ENCODE data around the gene MYL1. TPM values are rescaled to one million over a fixed set of nuclear protein-coding genes. Genes with fewer than 3 reads are reported as not detected.

The MYL1 gene
- total RNA-seq, 2 experiments from 2014 or later = not detected

- H3K27me3 Mint-ChIP-seq = no peaks in the 10 kb centered on the region
- ATAC-seq (no peak), DNase-seq (no peak)
- no peak overlapping the region for H3K4me3 Mint-ChIP-seq
- CTCF ChIA-PET = no interaction called here
- intact Hi-C loops (cut with micrococcal nuclease) = no loop called here
- no peaks in the 10 kb centered on the region for H3K36me3 Mint-ChIP-seq (ENCODE audit: low read depth)
- no peak for TF ChIP-seq CTCF (IDR thresholded peaks at IDR 0.05)
- H3K4me1 Mint-ChIP-seq (ENCODE audit: low read depth) = no peaks in the 10 kb centered on the region
- peaks cover 3% of the 10 kb centered on the region for H3K9me3 Mint-ChIP-seq
- H3K27ac Mint-ChIP-seq = no peak overlapping the region
- POLR2A ChIA-PET = interaction anchor here (0.5 kb wide), 1 partner anchor 88 kb away, joined by 3 read pairs; no protein-coding TSS in a partner anchor
Measured at GRCh38 chr2:210271300-210271699, 43.7 kb downstream of the MYL1 start.

- peaks cover 3% of the 10 kb centered on the region for H3K27me3 Mint-ChIP-seq
- intact Hi-C loops (cut with micrococcal nuclease) = no loop called here
- no peak overlapping the region for H3K4me3 Mint-ChIP-seq
- POLR2A ChIA-PET = no interaction called here
- no peak overlapping the region for H3K27ac Mint-ChIP-seq
- CTCF ChIA-PET = no interaction called here
- no peaks in the 10 kb centered on the region for H3K4me1 Mint-ChIP-seq (ENCODE audit: low read depth)
- no peak for ATAC-seq
- H3K9me3 Mint-ChIP-seq = peaks cover 1% of the 10 kb centered on the region
- no peak for TF ChIP-seq CTCF (IDR thresholded peaks at IDR 0.05)
- DNase-seq = no peak
- H3K36me3 Mint-ChIP-seq (ENCODE audit: low read depth) = no peaks in the 10 kb centered on the region
Measured at GRCh38 chr2:210269148-210269547, 45.8 kb downstream of the MYL1 start.

- POLR2A ChIA-PET = no interaction called here
- no peaks in the 10 kb centered on the region for H3K4me1 Mint-ChIP-seq (ENCODE audit: low read depth)
- peaks cover 3% of the 10 kb centered on the region for H3K27me3 Mint-ChIP-seq
- CTCF ChIA-PET = no interaction called here
- H3K36me3 Mint-ChIP-seq (ENCODE audit: low read depth) = no peaks in the 10 kb centered on the region
- TF ChIP-seq CTCF (IDR thresholded peaks at IDR 0.05) = no peak
- DNase-seq (no peak), ATAC-seq (no peak)
- H3K4me3 Mint-ChIP-seq = no peak overlapping the region
- H3K27ac Mint-ChIP-seq = no peak overlapping the region
- H3K9me3 Mint-ChIP-seq = no peaks in the 10 kb centered on the region
- intact Hi-C loops (cut with micrococcal nuclease) = no loop called here
Measured at GRCh38 chr2:210268281-210268680, 46.7 kb downstream of the MYL1 start.

- no peaks in the 10 kb centered on the region for H3K9me3 Mint-ChIP-seq
- intact Hi-C loops (cut with micrococcal nuclease) = no loop called here
- H3K4me3 Mint-ChIP-seq = no peak overlapping the region
- H3K36me3 Mint-ChIP-seq (ENCODE audit: low read depth) = no peaks in the 10 kb centered on the region
- CTCF ChIA-PET = no interaction called here
- ATAC-seq (no peak), DNase-seq (no peak)
- POLR2A ChIA-PET = no interaction called here
- H3K4me1 Mint-ChIP-seq (ENCODE audit: low read depth) = no peaks in the 10 kb centered on the region
- TF ChIP-seq CTCF (IDR thresholded peaks at IDR 0.05) = no peak
- H3K27me3 Mint-ChIP-seq = peaks cover 3% of the 10 kb centered on the region
- no peak overlapping the region for H3K27ac Mint-ChIP-seq
Measured at GRCh38 chr2:210267698-210268097, 47.3 kb downstream of the MYL1 start.

GRCh38 chr2:210264282-210264681 is 50.7 kb downstream of the MYL1 start:
- Mint-ChIP-seq H3K27ac (no peak overlapping the region), H3K4me3 (no peak overlapping the region), H3K4me1 (ENCODE audit: low read depth) (no peaks in the 10 kb centered on the region), H3K9me3 (no peaks in the 10 kb centered on the region), H3K27me3 (peaks cover 3% of the 10 kb centered on the region), H3K36me3 (ENCODE audit: low read depth) (no peaks in the 10 kb centered on the region)
- ATAC-seq (no peak), DNase-seq (no peak)
- intact Hi-C loops (cut with micrococcal nuclease) = no loop called here
- CTCF ChIA-PET = no interaction called here
- no peak for TF ChIP-seq CTCF (IDR thresholded peaks at IDR 0.05)
- POLR2A ChIA-PET = no interaction called here
